ENCODE data around the gene FAM83D. TPM values are rescaled to one million over a fixed set of nuclear protein-coding genes. Genes with fewer than 3 reads are reported as not detected.

FAM83D gene
- total and polyA plus RNA-seq, 2 of the 8 experiments (the other 6 are each of a cell fraction or from before 2014, with no cell fraction given) = 60.9 to 62.6 TPM

DNA sequence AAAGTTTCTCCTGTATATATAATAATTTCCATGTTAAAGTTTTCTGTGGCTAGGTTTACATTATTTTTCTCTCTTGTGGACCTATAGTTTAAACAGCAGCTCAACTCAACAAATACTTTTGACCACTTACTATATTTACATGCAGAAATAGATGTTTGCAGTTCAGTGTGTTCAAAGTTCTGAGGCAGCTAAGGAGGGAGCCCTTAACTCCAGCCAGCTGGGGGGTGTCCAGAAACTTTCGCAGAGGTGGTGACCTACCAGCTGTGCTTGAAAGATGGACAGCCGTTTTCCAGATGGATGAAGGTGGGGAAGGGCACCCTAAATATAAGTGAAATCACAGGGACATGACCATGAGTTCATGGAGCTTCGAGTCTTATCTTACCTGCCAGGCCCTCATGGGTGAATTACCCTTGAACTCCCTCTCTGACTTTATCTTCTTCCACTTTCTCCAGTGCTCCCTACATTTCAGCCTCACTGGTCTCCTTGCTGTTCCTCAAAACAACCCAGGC lies 69.4 kb downstream of the FAM83D start:
- H3K79me2 ChIP-seq (ENCODE audit: control insufficient read depth in 1 of 2, insufficient read depth in 2 of 2, low read length in 2 of 2) = no peaks in the 10 kb centered on the region
- 97% methylated on average over 3 of the region's 3 CpGs; no CpG with 5 or more reads in 1 of the 2 experiments for WGBS, 2 experiments (ENCODE audit: extremely low coverage in 1 of 2, insufficient coverage in 1 of 2, insufficient read length in 1 of 2, insufficient replicate concordance in 2 of 2, low coverage in 1 of 2, low lambda C conversion rate in 2 of 2, missing lambda C conversion rate in 1 of 2)
- H3K27me3 ChIP-seq (replicated peaks in 1 of 4; ENCODE audit: control insufficient read depth in 3 of 4, extremely low read depth in 1 of 4, insufficient read depth in 3 of 4, low read length in 3 of 4) = no peaks in the 10 kb centered on the region
- H2BK120ac ChIP-seq (replicated peaks; ENCODE audit: low read depth, low read length) = no peak overlapping the region
- DNase-seq (ENCODE audit: low read depth in 1 of 2, low spot score in 2 of 2) (no peak), FAIRE-seq (no peak)
- H3K23ac ChIP-seq (ENCODE audit: insufficient read length) = no peak overlapping the region
- H3K18ac ChIP-seq (ENCODE audit: extremely low read depth, low read length) = no peak overlapping the region
- H3K4ac ChIP-seq (replicated peaks; ENCODE audit: insufficient read length, low read depth, low read length) = no peak overlapping the region
- ChIA-PET POLR2A (ENCODE audit: partially characterized antibody) (interaction anchor here (2.4 kb wide), 1 partner anchor 34 kb away, joined by 7 read pairs; the partner anchor contains the start of gene DHX35), CTCF (ENCODE audit: partially characterized antibody) (interaction anchor here (0.7 to 1.0 kb wide), 3 partner anchors 16 to 1168 kb away, joined by 3 read pairs; no protein-coding TSS in a partner anchor)
- H2BK5ac ChIP-seq (ENCODE audit: low read depth, low read length) = no peak overlapping the region
- H2AFZ ChIP-seq (ENCODE audit: low read length) = no peak overlapping the region
- H3K9ac ChIP-seq (replicated peaks in 1 of 4; ENCODE audit: extremely low read depth in 1 of 4, low read depth in 3 of 4, low read length in 3 of 4) = no peak overlapping the region
- H3K23me2 ChIP-seq (ENCODE audit: low read depth, low read length) = 0 out of 2 replicates have a peak, but pooled peaks cover 4% of the 10 kb centered on the region
- no peak overlapping the region for H3K56ac ChIP-seq (replicated peaks; ENCODE audit: insufficient read length, low read depth, low read length)
- no peak overlapping the region for H3K4me2 ChIP-seq (ENCODE audit: insufficient read depth in 1 of 2, low read depth in 2 of 2, low read length in 2 of 2)
- no peaks in the 10 kb centered on the region for H3K9me3 ChIP-seq (ENCODE audit: insufficient read depth in 2 of 2, low read depth in 1 of 2, low read length in 1 of 2)
- H2BK20ac ChIP-seq (ENCODE audit: low read length) = no peak overlapping the region
- H4K8ac ChIP-seq (ENCODE audit: extremely low read depth, insufficient read depth, low read length) = no peak overlapping the region
- no peak overlapping the region for H3K14ac ChIP-seq (ENCODE audit: insufficient read length)
- H2AK5ac ChIP-seq (ENCODE audit: low read depth, low read length) = no peak overlapping the region
- H4K5ac ChIP-seq (ENCODE audit: insufficient read length, low read depth, low read length) = no peak overlapping the region
- peaks cover 2% of the 10 kb centered on the region; the same call in 1 of the 2 replicates for H3K79me1 ChIP-seq (ENCODE audit: low read depth, low read length)
- no peak overlapping the region for H4K91ac ChIP-seq (replicated peaks; ENCODE audit: insufficient read length, low read length)
- H2BK12ac ChIP-seq (ENCODE audit: low read depth, low read length) = no peak overlapping the region
- H3K4me1 ChIP-seq (replicated peaks in 1 of 4; ENCODE audit: control insufficient read depth in 3 of 4, insufficient read depth in 4 of 4, low read length in 3 of 4) = no peaks in the 10 kb centered on the region
- H2BK15ac ChIP-seq (ENCODE audit: low read length) = no peak overlapping the region
- H3K27ac ChIP-seq (ENCODE audit: low read depth, low read length) = no peak overlapping the region
- H3K4me3 ChIP-seq (ENCODE audit: extremely low read depth in 1 of 4, insufficient read depth in 2 of 4, low read depth in 3 of 4, low read length in 4 of 4) = no peak overlapping the region
- peaks cover 0 to 4% of the 10 kb centered on the region in 2 experiments for H4K20me1 ChIP-seq (replicated peaks in 1 of 2; ENCODE audit: control insufficient read depth in 1 of 2, insufficient read depth in 2 of 2, low read length in 2 of 2)
- peaks cover 0 to 33% (median 19%) of the 10 kb centered on the region in 4 experiments; a peak in 5 of 8 replicates for H3K36me3 ChIP-seq (ENCODE audit: control insufficient read depth in 2 of 4, insufficient read depth in 4 of 4, low read length in 3 of 4)
- TF ChIP-seq SIN3A (conservative IDR thresholded peaks at IDR 0.05 in 1 of 2, IDR thresholded peaks at IDR 0.05 in 1 of 2; ENCODE audit: low read depth in 1 of 2, low read length in 2 of 2) = no peak
- TF ChIP-seq SAP30 (IDR thresholded peaks at IDR 0.05; ENCODE audit: insufficient read depth, insufficient replicate concordance, low read length) = no peak
- TF ChIP-seq TBP (IDR thresholded peaks at IDR 0.05; ENCODE audit: low read depth, low read length) = no peak
- TF ChIP-seq USF2 (IDR thresholded peaks at IDR 0.05; ENCODE audit: low read length) = no peak
- TF ChIP-seq KDM5A (IDR thresholded peaks at IDR 0.05; ENCODE audit: low read length) = no peak
- TF ChIP-seq CBX8 (IDR thresholded peaks at IDR 0.05; ENCODE audit: borderline replicate concordance, low read depth, low read length) = no peak
- no peak for TF ChIP-seq GTF2F1 (IDR thresholded peaks at IDR 0.05; ENCODE audit: borderline replicate concordance, low read depth, low read length)
- TF ChIP-seq FOSL1 (IDR thresholded peaks at IDR 0.05; ENCODE audit: insufficient read depth, low read depth, low read length) = no peak
- TF ChIP-seq TCF12 (IDR thresholded peaks at IDR 0.05; ENCODE audit: low read depth, low read length) = no peak
- TF ChIP-seq NRF1 (IDR thresholded peaks at IDR 0.05; ENCODE audit: low read depth, low read length) = no peak
- no peak for TF ChIP-seq SUZ12 (IDR thresholded peaks at IDR 0.05; ENCODE audit: low read length)
- no peak for TF ChIP-seq TAF7 (optimal IDR thresholded peaks at IDR 0.05; ENCODE audit: borderline replicate concordance, low read depth, low read length)
